ENCODE data around the gene ANKRD11.

Gene ANKRD11

GRCh38 chr16:89357055-89357816 is 133.1 kb downstream of the ANKRD11 start:
- no peak overlapping the region for H3K4me3 ChIP-seq (replicated peaks; ENCODE audit: low read depth, low read length)
- no peak for TF ChIP-seq CTCF (IDR thresholded peaks at IDR 0.05; ENCODE audit: low read depth, low read length, missing control alignments)
- no peak for DNase-seq (ENCODE audit: extremely low read depth, low read depth)

GRCh38 chr16:89355686-89356085 is 134.7 kb downstream of the ANKRD11 start:
- TF ChIP-seq CTCF (IDR thresholded peaks at IDR 0.05; ENCODE audit: low read depth, low read length, missing control alignments), result no peak
- DNase-seq (ENCODE audit: extremely low read depth, low read depth), result no peak
- H3K4me3 ChIP-seq (replicated peaks; ENCODE audit: low read depth, low read length), result no peak overlapping the region

GRCh38 chr16:89355007-89355406 is 135.4 kb downstream of the ANKRD11 start:
- no peak for TF ChIP-seq CTCF (IDR thresholded peaks at IDR 0.05; ENCODE audit: low read depth, low read length, missing control alignments)
- no peak for DNase-seq (ENCODE audit: extremely low read depth, low read depth)
- H3K4me3 ChIP-seq (replicated peaks; ENCODE audit: low read depth, low read length), result no peak overlapping the region

GRCh38 chr16:89354325-89354724 is 136.0 kb downstream of the ANKRD11 start:
- TF ChIP-seq CTCF (IDR thresholded peaks at IDR 0.05; ENCODE audit: low read depth, low read length, missing control alignments), result no peak
- no peak for DNase-seq (ENCODE audit: extremely low read depth, low read depth)
- H3K4me3 ChIP-seq (replicated peaks; ENCODE audit: low read depth, low read length), result no peak overlapping the region

GRCh38 chr16:89352091-89352681 is 138.2 kb downstream of the ANKRD11 start:
- no peak for TF ChIP-seq CTCF (IDR thresholded peaks at IDR 0.05; ENCODE audit: low read depth, low read length, missing control alignments)
- DNase-seq (ENCODE audit: extremely low read depth, low read depth), result no peak
- H3K4me3 ChIP-seq (replicated peaks; ENCODE audit: low read depth, low read length), result no peak overlapping the region

GRCh38 chr16:89351645-89352044 is 138.7 kb downstream of the ANKRD11 start:
- no peak for DNase-seq (ENCODE audit: extremely low read depth, low read depth)
- no peak for TF ChIP-seq CTCF (IDR thresholded peaks at IDR 0.05; ENCODE audit: low read depth, low read length, missing control alignments)
- H3K4me3 ChIP-seq (replicated peaks; ENCODE audit: low read depth, low read length), result no peak overlapping the region
